Measurements from ENCODE around the gene FAM90A1.
"Not testable (repeated sequence)": the region's sequence is repeated elsewhere in the genome, so short reads cannot be mapped to it uniquely, and the experiment has no call there.

Gene FAM90A1

DNA sequence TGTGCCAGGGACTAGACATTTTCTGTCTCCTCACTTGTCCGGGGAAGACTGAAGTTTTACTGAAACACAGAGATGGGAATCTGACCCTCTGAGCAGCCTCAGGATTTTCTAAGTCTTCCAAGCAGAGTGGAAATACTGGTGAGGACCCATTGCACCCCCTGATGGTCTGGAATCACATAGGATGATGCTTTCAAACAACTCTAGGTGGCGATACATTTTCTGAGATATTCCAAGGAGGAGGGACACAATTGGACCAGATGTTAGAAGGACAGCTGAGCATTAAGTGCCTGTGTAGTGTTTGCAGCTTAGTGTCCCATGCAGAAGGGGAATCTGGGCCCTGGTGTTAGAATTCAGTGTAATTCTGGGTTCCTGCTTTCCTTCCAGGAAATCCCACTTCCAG, 39.3 kb downstream of the FAM90A1 start:
- H3K9me3 ChIP-seq (ENCODE audit: control insufficient read depth, insufficient read depth, low read length); H3K4me1 ChIP-seq (ENCODE audit: control insufficient read depth, insufficient read depth, low read length); H3K9ac ChIP-seq (ENCODE audit: low read depth, low read length); H3K36me3 ChIP-seq (ENCODE audit: control insufficient read depth, insufficient read depth, low read length); H3K4me3 ChIP-seq (ENCODE audit: low read depth, low read length); H3K27me3 ChIP-seq (ENCODE audit: control insufficient read depth, insufficient read depth, low read length): not testable (repeated sequence)

DNA sequence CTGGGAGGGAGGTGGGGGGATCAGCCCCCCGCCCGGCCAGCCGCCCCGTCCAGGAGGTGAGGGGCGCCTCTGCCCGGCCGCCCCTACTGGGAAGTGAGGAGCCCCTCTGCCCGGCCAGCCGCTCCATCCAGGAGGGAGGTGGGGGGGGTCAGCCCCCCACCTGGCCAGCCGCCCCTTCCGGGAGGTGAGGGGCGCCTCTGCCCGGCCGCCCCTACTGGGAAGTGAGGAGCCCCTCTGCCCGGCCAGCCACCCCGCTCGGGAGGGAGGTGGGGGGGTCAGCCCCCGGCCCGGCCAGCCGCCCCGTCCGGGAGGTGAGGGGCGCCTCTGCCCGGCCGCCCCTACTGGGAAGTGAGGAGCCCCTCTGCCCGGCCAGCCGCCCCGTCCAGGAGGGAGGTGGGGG, 43.2 kb downstream of the FAM90A1 start:
- H3K4me1 ChIP-seq (ENCODE audit: control insufficient read depth, insufficient read depth, low read length); H3K9me3 ChIP-seq (ENCODE audit: control insufficient read depth, insufficient read depth, low read length); H3K4me3 ChIP-seq (ENCODE audit: low read depth, low read length); H3K9ac ChIP-seq (ENCODE audit: low read depth, low read length); H3K27me3 ChIP-seq (ENCODE audit: control insufficient read depth, insufficient read depth, low read length); H3K36me3 ChIP-seq (ENCODE audit: control insufficient read depth, insufficient read depth, low read length): not testable (repeated sequence)

DNA sequence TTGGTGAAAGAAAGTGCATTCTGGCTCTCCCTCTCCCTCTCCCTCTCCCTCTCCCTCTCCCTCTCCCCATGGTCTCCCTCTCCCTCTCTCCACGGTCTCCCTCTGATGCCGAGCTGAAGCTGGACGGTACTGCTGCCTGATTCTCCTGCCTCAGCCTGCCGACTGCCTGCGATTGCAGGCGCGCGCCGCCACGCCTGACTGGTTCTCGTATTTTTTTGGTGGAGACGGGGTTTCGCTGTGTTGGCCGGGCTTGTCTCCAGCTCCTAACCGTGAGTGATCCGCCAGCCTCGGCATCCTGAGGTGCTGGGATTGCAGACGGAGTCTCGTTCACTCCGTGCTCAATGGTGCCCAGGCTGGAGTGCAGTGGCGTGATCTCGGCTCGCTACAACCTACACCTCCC, 44.1 kb downstream of the FAM90A1 start:
- H3K4me1 ChIP-seq (ENCODE audit: control insufficient read depth, insufficient read depth, low read length); H3K9ac ChIP-seq (ENCODE audit: low read depth, low read length); H3K4me3 ChIP-seq (ENCODE audit: low read depth, low read length); H3K27me3 ChIP-seq (ENCODE audit: control insufficient read depth, insufficient read depth, low read length); H3K36me3 ChIP-seq (ENCODE audit: control insufficient read depth, insufficient read depth, low read length); H3K9me3 ChIP-seq (ENCODE audit: control insufficient read depth, insufficient read depth, low read length): not testable (repeated sequence)

DNA sequence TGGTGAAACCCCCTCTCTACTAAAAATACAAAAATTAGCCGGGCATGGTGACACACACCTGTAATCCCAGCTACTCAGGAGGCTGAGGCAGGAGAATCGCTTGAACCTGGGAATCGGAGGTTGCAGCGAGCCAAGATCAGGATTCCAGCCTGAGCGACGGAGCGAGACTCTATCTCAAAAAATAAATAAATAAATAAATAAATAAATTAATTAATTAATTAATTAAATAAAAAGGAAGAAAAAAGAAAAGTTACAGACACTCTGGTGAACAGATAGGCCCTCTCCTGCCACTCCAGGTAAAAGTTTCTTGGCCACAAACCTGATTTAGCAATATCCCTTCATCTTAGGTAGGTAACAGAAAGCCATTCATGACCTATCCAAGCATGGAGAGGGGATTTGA, 44.5 kb downstream of the FAM90A1 start:
- H3K36me3 ChIP-seq (ENCODE audit: control insufficient read depth, insufficient read depth, low read length); H3K27me3 ChIP-seq (ENCODE audit: control insufficient read depth, insufficient read depth, low read length); H3K4me1 ChIP-seq (ENCODE audit: control insufficient read depth, insufficient read depth, low read length); H3K9me3 ChIP-seq (ENCODE audit: control insufficient read depth, insufficient read depth, low read length); H3K9ac ChIP-seq (ENCODE audit: low read depth, low read length); H3K4me3 ChIP-seq (ENCODE audit: low read depth, low read length): not testable (repeated sequence)

DNA sequence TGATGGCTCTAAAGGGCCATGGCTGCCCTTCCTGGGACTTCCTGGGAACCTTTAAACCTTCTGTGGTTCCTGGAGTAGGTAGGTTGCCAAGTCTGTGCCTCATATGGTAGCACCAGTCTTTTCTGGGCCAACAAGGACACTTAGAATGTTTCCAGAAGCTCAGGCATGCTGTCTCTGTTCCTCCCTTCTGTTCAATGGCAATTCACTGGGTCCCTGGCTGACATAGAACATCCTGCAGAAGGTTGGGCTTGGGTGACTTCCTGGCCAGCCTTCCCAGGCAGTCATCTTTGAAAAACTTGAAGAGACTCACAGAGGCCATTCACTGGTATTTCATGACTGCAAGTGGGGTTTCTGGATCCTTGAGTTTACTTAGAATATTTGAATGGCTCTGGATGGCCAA, 46.1 kb downstream of the FAM90A1 start:
- H3K9me3 ChIP-seq (ENCODE audit: control insufficient read depth, insufficient read depth, low read length); H3K4me3 ChIP-seq (ENCODE audit: low read depth, low read length); H3K9ac ChIP-seq (ENCODE audit: low read depth, low read length); H3K36me3 ChIP-seq (ENCODE audit: control insufficient read depth, insufficient read depth, low read length); H3K4me1 ChIP-seq (ENCODE audit: control insufficient read depth, insufficient read depth, low read length); H3K27me3 ChIP-seq (ENCODE audit: control insufficient read depth, insufficient read depth, low read length): not testable (repeated sequence)

DNA sequence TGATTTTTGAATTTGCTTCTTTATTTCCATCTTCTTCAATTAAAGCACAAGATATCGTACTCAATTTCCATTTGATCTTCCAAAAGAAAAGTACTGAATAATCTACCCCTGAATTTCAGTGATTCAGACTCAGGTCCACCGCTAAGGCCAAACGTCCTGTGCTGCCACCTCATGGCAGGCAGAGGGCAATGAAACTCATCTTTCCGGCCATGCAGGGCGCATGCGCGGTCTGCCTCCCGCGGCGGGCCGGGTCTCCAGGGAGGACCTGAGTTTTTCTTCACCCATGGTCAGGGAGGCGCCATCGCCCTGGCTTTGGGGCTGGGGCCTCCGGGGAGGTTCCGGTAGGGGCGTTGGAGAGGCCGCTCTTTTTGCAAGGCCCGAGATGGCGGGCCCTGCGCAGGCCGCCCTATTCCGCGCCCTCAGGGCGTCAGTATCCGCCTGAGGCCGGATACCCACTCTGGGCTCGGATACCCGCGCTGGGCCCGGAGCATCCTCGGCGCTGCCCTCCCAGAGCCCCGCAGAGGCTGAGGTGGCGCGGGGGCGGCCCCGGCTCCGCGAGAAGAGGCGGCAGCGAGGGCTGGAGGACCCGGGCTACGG, 47.3 kb downstream of the FAM90A1 start:
- not testable (repeated sequence) for H3K9me3 ChIP-seq (ENCODE audit: control insufficient read depth, insufficient read depth, low read length); H3K4me1 ChIP-seq (ENCODE audit: control insufficient read depth, insufficient read depth, low read length); H3K27me3 ChIP-seq (ENCODE audit: control insufficient read depth, insufficient read depth, low read length); H3K9ac ChIP-seq (ENCODE audit: low read depth, low read length); H3K36me3 ChIP-seq (ENCODE audit: control insufficient read depth, insufficient read depth, low read length)
- H3K4me3 ChIP-seq (ENCODE audit: low read depth, low read length), result peak overlapping the region; percentile 37

DNA sequence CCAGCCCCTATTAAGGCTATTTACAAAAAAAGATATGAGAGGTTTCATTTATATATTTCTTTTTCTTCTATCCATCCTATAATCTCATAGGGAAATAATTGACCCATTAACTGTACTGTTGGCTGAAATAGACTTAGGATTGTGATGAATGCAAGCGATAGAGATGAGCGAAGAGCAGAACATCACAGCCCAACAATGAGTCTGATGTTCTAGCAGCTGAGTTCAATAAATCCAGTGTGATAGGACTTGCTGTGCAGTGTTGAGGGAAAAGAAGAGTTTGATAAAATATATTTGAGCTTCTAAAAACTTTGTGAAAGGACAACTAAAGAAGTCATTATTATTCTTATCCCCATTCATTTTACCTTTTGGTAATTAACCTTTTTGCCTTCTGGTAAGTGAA, 54.5 kb downstream of the FAM90A1 start:
- not testable (repeated sequence) for H3K27me3 ChIP-seq (ENCODE audit: control insufficient read depth, insufficient read depth, low read length); H3K36me3 ChIP-seq (ENCODE audit: control insufficient read depth, insufficient read depth, low read length); H3K9me3 ChIP-seq (ENCODE audit: control insufficient read depth, insufficient read depth, low read length); H3K9ac ChIP-seq (ENCODE audit: low read depth, low read length); H3K4me3 ChIP-seq (ENCODE audit: low read depth, low read length); H3K4me1 ChIP-seq (ENCODE audit: control insufficient read depth, insufficient read depth, low read length)

All from iPS-15b (cell line).